Smooth muscle cell of the umbilical artery (primary cell): ENCODE data around the gene TTC24. TPM values are rescaled to one million over a fixed set of nuclear protein-coding genes. Genes with fewer than 3 reads are reported as not detected.

Experiments
- total RNA-seq: library from RNA; depleted of rRNA; stranded (reverse); fragments of >200 nt; gene quantifications from 2 replicates; pipeline ENCODE4 v1.2.3, GENCODE V29; 2014

TTC24 gene
- total RNA-seq, result not detected in 2 replicates

GRCh38 chr1:156579472-156579871 lies at the start of gene TTC24:
Gene TTC24, plus strand, starts transcription at chr1:156579723. Its CDS starts 1,642 bp downstream, at chr1:156581365.

DNA sequence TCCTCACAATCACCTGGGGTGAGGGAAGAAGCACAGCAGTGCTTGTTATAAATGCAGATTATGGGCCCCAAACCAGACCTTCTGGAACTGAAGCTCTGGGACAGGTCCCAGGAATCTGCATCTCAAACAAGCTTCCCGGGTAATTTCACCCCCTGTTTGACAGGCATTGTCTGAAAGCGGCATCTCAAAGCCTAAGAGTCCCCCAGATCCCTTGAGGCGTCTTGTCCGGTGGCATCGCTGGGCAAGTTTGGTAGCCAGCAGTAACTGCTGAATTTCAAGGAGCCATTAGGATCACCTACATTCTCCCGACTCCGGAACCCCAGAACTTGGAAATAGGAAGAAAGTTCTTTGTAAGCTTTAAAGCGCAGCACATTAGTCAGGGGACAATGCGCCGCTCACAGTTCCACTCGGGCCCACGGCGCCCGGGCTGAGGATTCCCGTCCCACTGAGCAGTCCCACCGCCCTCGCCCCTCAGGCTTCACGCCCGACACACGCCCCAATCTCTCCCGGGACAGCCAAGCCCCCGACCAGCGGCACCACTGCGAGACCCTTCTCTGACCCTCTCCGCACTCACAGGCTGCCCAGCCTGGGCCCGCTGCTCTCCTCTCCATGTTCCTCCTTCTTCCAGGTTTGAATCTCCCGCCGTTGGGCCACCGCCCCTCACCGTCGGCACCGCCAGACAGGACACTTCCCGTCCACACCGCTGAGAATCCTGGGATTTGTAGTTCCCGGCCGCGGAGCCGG lies 7.4 kb upstream of the TTC24 start, which contains the start of gene IQGAP3:
IQGAP3 (minus strand) TSS at position 647 of the 744 bp plus-strand sequence; CDS start at position 611, 36 bp downstream.

GRCh38 chr1:156591432-156592157 lies 12.1 kb downstream of the TTC24 start, which contains the start of gene NAXE:
Gene NAXE, plus strand, starts transcription at chr1:156591776. Its CDS starts 29 bp downstream, at chr1:156591805.

DNA sequence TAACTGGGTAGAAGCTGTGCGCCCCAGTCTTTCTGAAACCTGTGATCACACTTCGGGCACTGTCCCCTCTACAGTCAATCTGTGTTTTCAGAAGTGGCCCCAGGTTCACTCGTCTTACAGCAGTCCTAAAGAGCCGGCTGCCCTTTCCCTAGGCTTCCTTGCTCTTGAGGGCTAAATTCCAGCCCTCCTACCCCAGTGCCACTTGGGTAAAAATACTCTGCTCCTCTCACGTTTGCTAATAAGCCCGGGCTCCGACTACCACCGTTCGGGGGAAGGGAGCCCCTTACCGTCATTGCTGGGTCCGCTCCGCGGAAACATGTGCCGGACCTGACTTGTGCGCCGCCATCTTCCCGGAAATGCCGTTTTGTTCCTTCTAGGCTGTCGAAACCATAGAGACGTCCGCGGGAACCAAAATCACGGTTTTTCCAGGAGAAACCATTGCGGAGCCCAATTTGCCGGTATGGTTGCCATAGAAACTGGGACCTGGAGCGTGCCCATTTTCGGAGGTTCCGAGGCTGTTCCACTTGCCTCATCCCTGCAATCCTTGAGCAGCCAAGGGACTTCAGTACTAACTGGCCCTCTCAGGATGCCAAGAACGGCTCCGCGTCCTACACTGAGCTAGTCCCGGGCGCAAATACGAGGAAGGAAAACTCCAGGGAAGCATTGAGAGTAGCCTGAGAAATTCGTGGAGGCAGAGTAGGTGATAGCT lies 21.8 kb downstream of the TTC24 start, which contains the start of gene GPATCH4:
GPATCH4 (minus strand) TSS at position 358 of the 709 bp plus-strand sequence.

DNA sequence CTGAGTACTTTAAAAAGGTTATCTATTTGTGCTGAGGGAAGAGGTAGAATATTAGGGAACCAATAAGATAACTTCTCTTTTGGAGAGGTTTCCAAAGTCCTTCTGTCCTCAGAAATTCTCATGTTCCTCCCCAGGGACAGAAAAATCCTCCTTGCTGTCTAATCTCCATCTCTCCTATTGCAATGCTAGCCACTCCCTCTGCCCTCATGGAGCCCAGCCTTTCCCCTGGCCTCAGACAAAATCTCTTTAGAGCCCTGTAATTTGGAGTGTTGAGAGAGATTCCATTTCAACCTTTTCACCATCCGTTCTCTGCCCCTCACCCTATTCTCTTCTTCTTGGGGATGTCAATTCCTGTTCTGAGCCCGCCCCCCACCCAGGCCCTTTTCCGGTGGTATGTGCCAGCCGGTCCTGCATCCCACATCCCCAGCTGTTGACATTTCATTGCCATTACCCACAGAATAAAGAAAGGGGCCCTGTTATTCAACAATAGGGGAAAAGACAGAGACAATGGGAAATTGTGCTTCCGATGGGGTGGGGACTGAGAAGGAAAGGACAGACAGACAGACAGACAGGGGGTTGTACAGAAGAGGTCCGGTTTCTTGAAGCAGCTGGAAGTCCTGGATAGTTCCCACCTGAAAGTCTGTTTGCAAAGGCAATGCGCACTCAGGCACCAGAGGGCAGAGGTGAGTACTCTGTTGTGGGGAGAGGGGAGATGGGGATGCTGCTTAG lies 39.5 kb downstream of the TTC24 start, which contains the start of gene HAPLN2:
HAPLN2 (plus strand) TSS at position 563 of the 729 bp plus-strand sequence. CDS start 4,076 bp downstream, outside the sequence.

Other genes with a start within 250 kb of the TTC24 start
- gene CCT3, start 241.4 kb upstream of the TTC24 start, total RNA-seq, result 501 and 510 TPM in 2 replicates
- not detected in 2 replicates for gene TSACC, start 241.2 kb upstream of the TTC24 start, total RNA-seq
- not detected in 2 replicates for gene RHBG, start 210.5 kb upstream of the TTC24 start, total RNA-seq
- 5.0 and 12.0 TPM in 2 replicates for gene MEF2D, start 78.9 kb upstream of the TTC24 start, total RNA-seq
- gene IQGAP3, start 7.2 kb upstream of the TTC24 start, total RNA-seq, result 1.5 and 14.8 TPM in 2 replicates
- 51.7 and 57.9 TPM in 2 replicates for gene NAXE, start 12.1 kb downstream of the TTC24 start, total RNA-seq
- gene GPATCH4, start 21.8 kb downstream of the TTC24 start, total RNA-seq, result 13.4 and 20.9 TPM in 2 replicates
- 0.14 TPM in 1 of 2 replicates, not detected in the other for gene HAPLN2, start 39.7 kb downstream of the TTC24 start, total RNA-seq
- gene BCAN, start 62.4 kb downstream of the TTC24 start, total RNA-seq, result not detected in 2 replicates
- gene NES, start 97.7 kb downstream of the TTC24 start, total RNA-seq, result 5.0 and 21.8 TPM in 2 replicates
- gene CRABP2, start 125.9 kb downstream of the TTC24 start, total RNA-seq, result 10.6 and 19.9 TPM in 2 replicates
- gene METTL25B, start 148.7 kb downstream of the TTC24 start, total RNA-seq, result 9.1 and 10.4 TPM in 2 replicates
- gene ISG20L2, start 149.0 kb downstream of the TTC24 start, total RNA-seq, result 7.7 and 9.5 TPM in 2 replicates
- gene MRPL24, start 161.4 kb downstream of the TTC24 start, total RNA-seq, result 31.4 and 31.5 TPM in 2 replicates
- gene HDGF, start 172.0 kb downstream of the TTC24 start, total RNA-seq, result 109 and 191 TPM in 2 replicates
- 8.6 and 12.8 TPM in 2 replicates for gene PRCC, start 187.8 kb downstream of the TTC24 start, total RNA-seq
- gene SH2D2A, start 237.1 kb downstream of the TTC24 start, total RNA-seq, result 0.30 TPM in 1 of 2 replicates, not detected in the other